Measurements from ENCODE around the gene EFS. TPM values are rescaled to one million over a fixed set of nuclear protein-coding genes. Genes with fewer than 3 reads are reported as not detected.

Gene EFS
- total RNA-seq, 2 experiments from 2014 or later, result not detected

GRCh38 chr14:23380197-23380914 lies 15.4 kb upstream of the EFS start:
- CTCF ChIA-PET, result interaction anchor here (0.9 to 2.6 kb wide), 21 partner anchors 9 to 285 kb away, joined by 3 to 40 read pairs (median 4); partner anchors contain the start of genes ACIN1, C14orf119, PPP1R3E and SLC22A17
- POLR2A ChIA-PET, result interaction anchor here (0.5 kb wide), 1 partner anchor 17 kb away, joined by 3 read pairs; no protein-coding TSS in a partner anchor

GRCh38 chr14:23379366-23380196 lies 14.6 kb upstream of the EFS start:
- CTCF ChIA-PET, result interaction anchor here (0.8 to 2.6 kb wide), 22 partner anchors 9 to 284 kb away, joined by 3 to 40 read pairs (median 4); partner anchors contain the start of genes ACIN1, C14orf119, PPP1R3E and SLC22A17
- POLR2A ChIA-PET, result no interaction called here

GRCh38 chr14:23378612-23379220 lies 13.7 kb upstream of the EFS start:
- ChIA-PET CTCF (interaction anchor here (1.4 to 2.1 kb wide), 4 partner anchors 10 to 259 kb away, joined by 4 to 10 read pairs (median 7); no protein-coding TSS in a partner anchor), POLR2A (no interaction called here)

GRCh38 chr14:23377573-23378563 lies 12.9 kb upstream of the EFS start:
- POLR2A ChIA-PET, result no interaction called here
- CTCF ChIA-PET, result no interaction called here

DNA sequence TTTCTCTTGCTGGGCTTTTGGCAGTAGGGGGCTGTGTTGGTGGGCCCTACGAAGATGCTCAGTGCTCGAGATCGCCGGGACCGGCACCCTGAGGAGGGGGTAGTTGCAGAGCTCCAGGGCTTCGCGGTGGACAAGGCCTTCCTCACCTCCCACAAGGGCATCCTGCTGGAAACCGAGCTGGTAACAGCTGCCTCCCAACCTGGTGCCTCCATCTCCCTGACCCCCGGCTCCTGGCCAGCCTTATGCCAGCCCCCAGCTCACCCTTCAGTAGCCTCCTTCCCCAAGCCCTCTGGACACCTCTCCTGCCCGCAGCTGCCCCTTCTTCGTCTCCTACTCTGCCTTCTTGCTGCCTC lies 12.2 kb upstream of the EFS start:
- ChIA-PET CTCF (interaction anchor here (1.6 kb wide), 1 partner anchor 135 kb away, joined by 4 read pairs; no protein-coding TSS in a partner anchor), POLR2A (no interaction called here)

- CTCF ChIA-PET, result interaction anchor here (1.6 kb wide), 1 partner anchor 134 kb away, joined by 4 read pairs; no protein-coding TSS in a partner anchor
- POLR2A ChIA-PET, result no interaction called here
Observed at GRCh38 chr14:23376482-23377197, 11.7 kb upstream of the EFS start, which contains the start of gene CMTM5. CMTM5 (plus strand) TSS chr14:23377046; CDS start chr14:23377252, 206 bp downstream.

DNA sequence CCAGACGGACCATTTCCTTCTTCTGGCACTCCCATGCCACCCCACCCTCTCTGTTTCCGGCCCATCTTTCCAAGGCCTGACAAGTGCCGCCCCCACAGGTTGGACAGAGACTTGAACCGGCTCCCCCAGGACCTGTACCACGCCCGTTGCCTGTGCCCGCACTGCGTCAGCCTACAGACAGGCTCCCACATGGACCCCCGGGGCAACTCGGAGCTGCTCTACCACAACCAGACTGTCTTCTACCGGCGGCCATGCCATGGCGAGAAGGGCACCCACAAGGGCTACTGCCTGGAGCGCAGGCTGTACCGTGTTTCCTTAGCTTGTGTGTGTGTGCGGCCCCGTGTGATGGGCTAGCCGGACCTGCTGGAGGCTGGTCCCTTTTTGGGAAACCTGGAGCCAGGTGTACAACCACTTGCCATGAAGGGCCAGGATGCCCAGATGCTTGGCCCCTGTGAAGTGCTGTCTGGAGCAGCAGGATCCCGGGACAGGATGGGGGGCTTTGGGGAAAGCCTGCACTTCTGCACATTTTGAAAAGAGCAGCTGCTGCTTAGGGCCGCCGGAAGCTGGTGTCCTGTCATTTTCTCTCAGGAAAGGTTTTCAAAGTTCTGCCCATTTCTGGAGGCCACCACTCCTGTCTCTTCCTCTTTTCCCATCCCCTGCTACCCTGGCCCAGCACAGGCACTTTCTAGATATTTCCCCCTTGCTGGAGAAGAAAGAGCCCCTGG lies 10.7 kb upstream of the EFS start:
- POLR2A ChIA-PET, result no interaction called here
- CTCF ChIA-PET, result interaction anchor here (1.6 kb wide), 1 partner anchor 133 kb away, joined by 4 read pairs; no protein-coding TSS in a partner anchor

- POLR2A ChIA-PET, result no interaction called here
- CTCF ChIA-PET, result no interaction called here
Observed at GRCh38 chr14:23373041-23373440, 8.1 kb upstream of the EFS start.

GRCh38 chr14:23372509-23372908 lies 7.5 kb upstream of the EFS start, which contains the start of gene IL25:
IL25 (plus strand) TSS chr14:23372809.
- ChIA-PET CTCF (no interaction called here), POLR2A (no interaction called here)

DNA sequence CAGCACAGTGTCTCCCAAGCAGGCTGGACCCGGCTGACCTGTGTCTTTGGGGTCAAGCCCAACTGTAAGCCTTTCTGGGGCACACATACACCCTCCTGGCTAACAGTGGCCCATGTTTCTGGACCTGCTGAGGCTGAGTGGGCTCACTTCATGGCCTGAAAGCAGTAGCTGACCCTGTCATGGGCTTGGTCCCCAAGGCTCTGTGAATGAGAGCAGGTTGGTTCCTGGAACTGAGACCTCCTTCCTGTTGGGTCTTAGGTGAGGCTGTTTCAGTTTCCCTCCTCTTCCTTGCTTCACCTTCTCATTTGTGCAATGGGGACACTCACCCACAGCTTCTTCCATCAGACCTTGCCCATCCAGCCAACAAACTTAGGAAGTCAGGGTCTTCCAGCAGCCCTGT lies 6.9 kb upstream of the EFS start:
- ChIA-PET CTCF (interaction anchor here (2.3 kb wide), 1 partner anchor 8 kb away, joined by 6 read pairs; no protein-coding TSS in a partner anchor), POLR2A (no interaction called here)

DNA sequence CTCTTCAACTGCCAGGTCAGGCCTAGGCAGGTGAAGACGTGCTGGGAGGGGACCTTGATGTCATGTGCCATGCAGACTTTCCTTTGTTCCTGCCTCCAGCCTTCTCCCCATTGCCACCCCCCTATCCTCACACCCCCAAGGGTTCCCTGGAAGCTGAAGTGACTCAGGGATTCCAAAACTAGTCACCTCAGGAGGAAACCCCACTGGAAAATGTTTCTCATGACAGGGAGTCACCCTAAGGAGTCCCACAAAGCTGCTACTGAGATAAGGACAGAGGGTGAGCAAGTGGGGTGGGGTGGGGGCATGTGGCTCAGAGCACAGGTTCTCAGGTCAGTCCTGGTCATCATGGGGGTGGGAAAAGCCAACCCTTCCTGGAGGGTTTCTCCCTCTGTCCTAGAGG lies 5.2 kb upstream of the EFS start:
- ChIA-PET CTCF (interaction anchor here (1.3 to 2.3 kb wide), 2 partner anchors 10 to 12 kb away, joined by 3 to 6 read pairs; no protein-coding TSS in a partner anchor), POLR2A (no interaction called here)

DNA sequence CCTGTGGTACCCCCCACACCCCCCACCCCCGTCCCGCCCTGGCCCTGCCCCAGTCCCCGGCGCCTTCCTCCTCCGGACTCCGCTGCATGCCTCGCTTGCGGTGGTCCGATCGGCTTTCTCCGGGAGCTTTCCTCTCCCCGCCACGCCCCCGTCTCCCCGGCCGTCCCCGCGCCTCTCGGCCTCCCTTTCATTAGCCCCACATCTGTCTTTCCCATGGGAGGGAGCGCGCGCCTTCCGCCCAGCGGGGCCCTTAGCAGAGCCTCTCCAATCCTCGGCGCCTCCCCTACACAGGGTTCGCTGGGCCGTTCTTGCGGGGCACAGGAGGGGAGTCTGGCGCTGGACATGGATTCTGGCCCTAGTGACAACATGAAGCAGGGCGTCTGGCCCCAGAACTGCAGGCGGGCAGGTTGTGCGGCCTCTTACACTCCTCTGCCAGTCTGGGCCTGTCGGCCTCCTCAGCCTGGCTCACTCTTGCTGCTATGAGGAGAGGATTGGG lies 1.5 kb upstream of the EFS start:
- POLR2A ChIA-PET, result no interaction called here

GRCh38 chr14:23365732-23366425 lies 907 bp upstream of the EFS start:
- ChIA-PET POLR2A (interaction anchor here (0.6 kb wide), 1 partner anchor 48 kb away, joined by 6 read pairs; no protein-coding TSS in a partner anchor), CTCF (no interaction called here)

More for the DNA sequence above, 1.5 kb upstream of the EFS start:
- CTCF ChIA-PET, result no interaction called here

DNA sequence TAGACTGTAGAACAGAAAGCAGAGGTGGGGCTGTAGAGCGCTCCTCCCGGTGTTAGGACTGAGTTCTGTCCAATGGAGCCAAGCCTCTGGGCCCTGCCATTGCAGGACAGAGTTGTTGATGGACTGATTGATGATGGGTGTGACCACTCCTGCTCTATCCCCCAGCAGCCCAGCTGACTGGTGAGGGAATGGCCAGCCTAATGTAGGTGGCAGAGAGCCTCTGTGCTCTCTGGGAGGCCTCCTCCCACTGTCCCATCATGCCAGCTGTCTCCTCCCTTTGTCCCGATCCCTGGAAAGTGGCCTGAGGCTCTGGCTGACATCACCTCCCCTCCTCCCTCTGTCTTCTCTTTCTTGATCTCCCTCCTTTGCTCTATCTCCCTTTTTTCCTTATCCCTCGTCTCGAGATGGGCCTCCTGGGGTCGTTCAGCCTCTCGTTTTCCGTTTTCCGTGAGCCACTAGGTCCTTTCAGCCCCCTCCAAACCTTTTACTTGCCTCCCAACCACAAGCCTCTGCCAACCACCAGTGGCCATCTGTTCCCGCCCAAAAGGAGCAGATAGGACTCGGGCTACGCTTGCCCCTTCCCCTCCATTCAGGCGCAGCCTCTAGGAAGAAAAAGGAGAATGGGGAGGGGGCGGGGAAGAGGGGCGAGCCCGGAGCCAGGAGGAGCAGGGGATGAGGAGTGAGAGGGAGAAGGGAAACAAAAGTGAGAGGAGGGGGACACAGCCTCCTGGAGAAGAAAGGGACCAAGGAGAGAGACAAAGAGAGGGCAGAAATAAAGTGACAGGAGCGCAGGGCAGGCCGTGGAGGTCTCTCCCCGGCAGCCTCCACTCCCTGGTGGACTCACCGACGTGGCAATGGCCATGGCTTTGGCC lies 572 bp downstream of the EFS start:
- POLR2A ChIA-PET, result no interaction called here
- CTCF ChIA-PET, result interaction anchor here (1.0 kb wide), 1 partner anchor 18 kb away, joined by 3 read pairs; no protein-coding TSS in a partner anchor

DNA sequence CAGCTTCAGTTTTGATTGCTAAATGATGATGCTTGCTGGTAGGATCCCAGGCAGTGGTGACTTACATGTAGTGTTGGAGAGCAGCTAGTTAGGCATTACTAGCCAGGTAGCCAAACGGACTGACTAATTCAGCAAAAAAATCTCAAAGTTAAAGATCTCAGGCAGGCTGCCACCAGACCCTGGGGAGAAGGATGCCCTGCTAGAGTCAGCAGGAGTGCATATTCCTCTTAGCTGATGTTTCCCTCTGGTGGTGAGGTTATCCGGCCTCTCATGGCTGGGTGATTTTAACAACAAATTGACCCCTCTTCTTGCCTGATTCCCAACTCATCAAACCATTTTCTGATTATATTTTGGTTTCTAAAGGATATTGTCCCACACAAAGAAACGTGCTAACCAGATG lies 2.8 kb downstream of the EFS start:
- ChIA-PET POLR2A (no interaction called here), CTCF (interaction anchor here (0.5 to 1.1 kb wide), 3 partner anchors 9 to 418 kb away, joined by 3 read pairs; no protein-coding TSS in a partner anchor)
